K562 (cell line): ENCODE results near the gene HOXD9. TPM values are rescaled to one million over a fixed set of nuclear protein-coding genes. Genes with fewer than 3 reads are reported as not detected.

Experiments used
- ATAC-seq: fragments of 200-7000 bp; cut with Tn5 transposase; 3 replicates; pipeline ENCODE4 v1.9.1; 2020; ENCODE audit warnings: moderate library complexity
- BruUV-seq: library from RNA; stranded (reverse); fragments of 400-500 nt; replicated peaks from 2 replicates; lab custom pipeline; 2021; lab: Mats Ljungman, UMichigan
- CTCF ChIA-PET: fragments of 300-600 bp; formaldehyde crosslinking; extraction: SDS; loops from one replicate; lab custom pipeline; 2021; ENCODE audit warnings: low intra/inter-chr PET ratio; lab: Yijun Ruan, JAX
- POLR2A ChIA-PET: fragments of 300-600, 350-650 bp; sonication (Branson Sonifier 250); formaldehyde crosslinking; extraction: SDS; loops from one replicate; lab custom pipeline; 2021; ENCODE audit warnings: antibody characterized with exemption, inconsistent platforms; lab: Yijun Ruan, JAX
- DNase-seq, 4 experiments: peaks; one replicate each; pipeline versions ENCODE4 v3.0.0 to v3.0.0-alpha.2; 2011 to 2018; ENCODE audit warnings: low spot score in 3 of 4, mixed read lengths in 3 of 4; ENCODE audit errors: extremely low read depth in 1 of 4
- FAIRE-seq: peaks from 2 replicates; lab custom pipeline; 2011; peaks lifted over from hg19 to GRCh38; lab: Jason Lieb, UNC
- H2AFZ ChIP-seq: 2 replicates; pipeline ENCODE4 v1.6.0; 2011; ENCODE audit warnings: low read depth, low read length, control low read depth, inconsistent platforms
- H3K27ac ChIP-seq: fragments of 200-600 bp; 3 replicates; pipeline ENCODE4 v1.8.0; 2011; ENCODE audit warnings: low read depth, mild to moderate bottlenecking, control low read depth, inconsistent platforms, low read length, moderate library complexity, mixed read lengths; ENCODE audit errors: extremely low read depth
- H3K27me3 ChIP-seq, 2 experiments: fragments of 300-600 bp in 1 of 2; 2 replicates in 1 of 2; 3 replicates in 1 of 2; pipeline versions ENCODE4 v1.6.0 to v1.8.0; 2011; ENCODE audit warnings: inconsistent platforms in 2 of 2, low read length in 2 of 2, mild to moderate bottlenecking in 1 of 2, mixed read lengths in 1 of 2, moderate library complexity in 1 of 2; ENCODE audit not compliant: control insufficient read depth in 2 of 2, insufficient read depth in 2 of 2
- H3K36me3 ChIP-seq: fragments of 300-600 bp; 3 replicates; pipeline ENCODE4 v1.8.0; 2011; ENCODE audit warnings: mild to moderate bottlenecking, low read length, inconsistent platforms; ENCODE audit not compliant: control insufficient read depth, insufficient read depth
- H3K4me1 ChIP-seq, 2 experiments: fragments of 200-600 bp in 1 of 2; replicated peaks in 1 of 2; 2 replicates in 1 of 2; 3 replicates in 1 of 2; pipeline versions ENCODE4 v1.5.1 to v1.8.0; 2011; ENCODE audit warnings: inconsistent platforms in 2 of 2, low read length in 2 of 2, mild to moderate bottlenecking in 1 of 2, mixed read lengths in 1 of 2, moderate library complexity in 1 of 2; ENCODE audit not compliant: control insufficient read depth in 2 of 2, insufficient read depth in 2 of 2
- H3K4me2 ChIP-seq: 2 replicates; pipeline ENCODE4 v1.6.1; 2011; ENCODE audit warnings: low read length, control low read depth, inconsistent platforms, mixed read lengths; ENCODE audit not compliant: insufficient read depth
- H3K4me3 ChIP-seq: fragments of 200-600 bp; sonication (generic), shearing (Covaris generic); 2 replicates; pipeline ENCODE4 v1.5.1; 2016; ENCODE audit warnings: control low read depth, inconsistent platforms
- H3K79me2 ChIP-seq: fragments of 200-600 bp; 3 replicates; pipeline ENCODE4 v1.8.0; 2011; ENCODE audit warnings: low read length, inconsistent platforms; ENCODE audit not compliant: control insufficient read depth, insufficient read depth
- H3K9ac ChIP-seq, 2 experiments: 2 replicates each; pipeline versions ENCODE4 v1.6.0 to v1.6.1; 2011; ENCODE audit warnings: low read depth in 2 of 2, low read length in 2 of 2, control low read depth in 1 of 2, inconsistent platforms in 1 of 2, mild to moderate bottlenecking in 1 of 2, mixed read lengths in 1 of 2; ENCODE audit not compliant: insufficient read depth in 1 of 2
- H3K9me1 ChIP-seq: one replicate; pipeline ENCODE4 v1.6.0; 2011; ENCODE audit warnings: inconsistent platforms, mild to moderate bottlenecking, low read length, moderate library complexity; ENCODE audit not compliant: control insufficient read depth, insufficient read depth
- H3K9me3 ChIP-seq: replicated peaks from 2 replicates; pipeline ENCODE4 v1.5.1; 2011; ENCODE audit warnings: low read depth, low read length, inconsistent platforms; ENCODE audit not compliant: control insufficient read depth, insufficient read depth
- H4K20me1 ChIP-seq: replicated peaks from 2 replicates; pipeline ENCODE4 v1.6.1; 2011; ENCODE audit warnings: low read length, inconsistent platforms, mixed read lengths; ENCODE audit not compliant: control insufficient read depth, insufficient read depth
- BHLHE40 ChIP-seq: IDR thresholded peaks from 2 replicates; pipeline ENCODE4 v1.6.1; 2011; ENCODE audit warnings: low read length, improper control_type of control experiment
- BMI1 ChIP-seq: fragments of 150-350 bp; IDR thresholded peaks from 2 replicates; pipeline ENCODE4 v1.6.1; 2014; ENCODE audit warnings: low read length
- BRCA1 ChIP-seq, 2 experiments: fragments of 450-650 bp in 1 of 2; sonication (generic) in 1 of 2; formaldehyde crosslinking in 1 of 2; IDR thresholded peaks; 2 replicates each; pipeline versions ENCODE4 v1.5.0 to v1.6.1; 2017 to 2020; ENCODE audit warnings: mild to moderate bottlenecking in 1 of 2, missing genetic modification reagents in 1 of 2
- CC2D1A ChIP-seq: fragments of 450-650 bp; IDR thresholded peaks from 2 replicates; pipeline ENCODE4 v1.6.1; 2017; ENCODE audit warnings: mild to moderate bottlenecking
- EGR1 ChIP-seq: fragments of 450-650 bp; conservative IDR thresholded peaks from 2 replicates; pipeline ENCODE4 v1.6.1; 2017; ENCODE audit warnings: mild to moderate bottlenecking
- IRF1 ChIP-seq: sonication (generic); formaldehyde crosslinking; IDR thresholded peaks from 2 replicates; pipeline ENCODE4 v1.8.0; 2022; ENCODE audit warnings: missing genetic modification reagents, mild to moderate bottlenecking, borderline replicate concordance
- NCOR1 ChIP-seq: fragments of 450-650 bp; IDR thresholded peaks from 2 replicates; pipeline ENCODE4 v1.6.1; 2016; ENCODE audit warnings: mild to moderate bottlenecking, moderate library complexity
- OTX1 ChIP-seq: fragments of 450-650 bp; formaldehyde crosslinking; IDR thresholded peaks from 2 replicates; pipeline ENCODE4 v1.4.0; 2022; ENCODE audit warnings: mild to moderate bottlenecking
- PRMT5 ChIP-seq: sonication (generic); formaldehyde crosslinking; IDR thresholded peaks from 2 replicates; pipeline ENCODE4 v1.5.0; 2020; ENCODE audit warnings: missing genetic modification reagents
- RNF2 ChIP-seq: sonication (generic); IDR thresholded peaks from 2 replicates; pipeline ENCODE4 v1.6.1; 2016
- SMARCA4 ChIP-seq: fragments of 450-650 bp; IDR thresholded peaks from 2 replicates; pipeline ENCODE4 v1.6.1; 2016
- SREBF2 ChIP-seq: sonication (generic); formaldehyde crosslinking; IDR thresholded peaks from 2 replicates; pipeline ENCODE4 v1.4.0; 2020; ENCODE audit warnings: mild to moderate bottlenecking, missing genetic modification reagents
- STAT5B ChIP-seq: fragments of 250-450 bp; sonication (Bioruptor Pico); IDR thresholded peaks from 2 replicates; pipeline ENCODE4 v1.8.0; 2021; ENCODE audit warnings: mild to moderate bottlenecking, inconsistent platforms
- TAF1 ChIP-seq: IDR thresholded peaks from 2 replicates; pipeline ENCODE4 v1.6.1; 2011; ENCODE audit warnings: mild to moderate bottlenecking, low read length, moderate library complexity; ENCODE audit not compliant: insufficient read depth, control insufficient read depth, severe bottlenecking; ENCODE audit errors: extremely low read depth
- TGIF2 ChIP-seq: sonication (generic); formaldehyde crosslinking; IDR thresholded peaks from 2 replicates; pipeline ENCODE4 v1.8.1; 2022; ENCODE audit warnings: mild to moderate bottlenecking, missing genetic modification reagents, moderate library complexity
- ZNF146 ChIP-seq: IDR thresholded peaks from one replicate; pipeline ENCODE4 v1.6.1; 2018; ENCODE audit warnings: missing compliant biosample characterization; ENCODE audit not compliant: unreplicated experiment
- ZNF165 ChIP-seq: fragments of 250-450 bp; sonication (Bioruptor Pico); IDR thresholded peaks from 2 replicates; pipeline ENCODE4 v1.4.0; 2020; ENCODE audit warnings: borderline replicate concordance
- ZNF408 ChIP-seq: fragments of 250-450 bp; sonication (Bioruptor Pico); IDR thresholded peaks from 2 replicates; pipeline ENCODE4 v1.4.0; 2020; ENCODE audit warnings: low read depth, mild to moderate bottlenecking, moderate library complexity
- ZNF512 ChIP-seq: IDR thresholded peaks from 2 replicates; pipeline ENCODE4 v1.6.1; 2016; ENCODE audit warnings: missing genetic modification characterization, missing compliant biosample characterization
- ZNF668 ChIP-seq: fragments of 250-450 bp; sonication (Bioruptor Pico); IDR thresholded peaks from 2 replicates; pipeline ENCODE4 v1.8.0; 2022; ENCODE audit warnings: mild to moderate bottlenecking, inconsistent platforms
- ZNF699 ChIP-seq: fragments of 250-450 bp; sonication (Bioruptor Pico); IDR thresholded peaks from 2 replicates; pipeline ENCODE4 v1.8.0; 2021; ENCODE audit warnings: mild to moderate bottlenecking, moderate library complexity; ENCODE audit not compliant: insufficient replicate concordance
- WGBS: fragments of 100-300 bp; shearing (Covaris generic); methylation state at CpG from one replicate; pipeline ENCODE4 v1.1.6; 2016; ENCODE audit warnings: low coverage, mixed read lengths; ENCODE audit not compliant: insufficient coverage; ENCODE audit errors: missing lambda C conversion rate; 5-methylcytosine and 5-hydroxymethylcytosine counted together
- in situ Hi-C: fragments of 300-500 bp; cut with MboI; formaldehyde crosslinking; loops from 4 replicates; pipeline ENCODE4 v1.15.0; 2018; ENCODE audit warnings: inconsistent platforms, mixed read lengths
- intact Hi-C: fragments of 100-400 bp; cut with micrococcal nuclease; formaldehyde crosslinking; loops from 2 replicates; pipeline ENCODE4 v1.14.2; 2022
- polyA plus RNA-seq, 8 experiments: library from polyadenylated mRNA; depleted of rRNA in 4 of 8; stranded (reverse) in 5 of 8; unstranded in 3 of 8; fragments of >200 nt; fragmentation: Nextera tagmentation in 2 of 8; fragmentation: Illumina TruSeq in 1 of 8; extraction: Ambion mirVana in 2 of 8; extraction: Trizol in 1 of 8; gene quantifications; 2 replicates each; pipeline versions ENCODE4 v1.2.1 to v1.2.3, GENCODE V29; 2011 to 2014; ENCODE audit warnings: inconsistent platforms in 1 of 8, missing spikeins in 1 of 8
- total RNA-seq, 7 experiments: library from RNA; depleted of rRNA in 6 of 7; stranded (reverse); fragments of >200 nt in 6 of 7; fragmentation: Illumina TruSeq in 2 of 7; extraction: Trizol in 2 of 7; gene quantifications; 2 replicates each; pipeline versions ENCODE4 v1.2.1 to v1.2.3, GENCODE V29; 2011 to 2021; ENCODE audit warnings: low replicate concordance in 1 of 7

Gene HOXD9
- total and polyA plus RNA-seq, 9 of the 15 experiments (the other 6 are each of a cell fraction or from before 2014, with no cell fraction given), result not detected

- no peak for TF ChIP-seq OTX1 (CRISPR knock-in tag)
- peak; percentile 33; the same call in 1 of the 2 replicates for TF ChIP-seq EGR1
- TF ChIP-seq PRMT5 (CRISPR knock-in tag), result no peak
- TF ChIP-seq RNF2, result 0 out of 2 replicates have a peak, but pooled peaks have one; percentile 20
- TF ChIP-seq ZNF668 (CRISPR knock-in tag), result no peak
- TF ChIP-seq ZNF408 (CRISPR knock-in tag), result no peak
- no peak for TF ChIP-seq BHLHE40
- no peak for TF ChIP-seq BMI1
- TF ChIP-seq, all 486 proteins: peak for 3
These were observed 37.9 kb upstream of the HOXD9 start (continued) for GRCh38 chr2:176084611-176085119.

GRCh38 chr2:176085120-176085788, 37.3 kb upstream of the HOXD9 start:
- no peak overlapping the region for H3K27ac ChIP-seq
- no peak overlapping the region for H2AFZ ChIP-seq
- peaks cover 4% of the 10 kb centered on the region; the same call in 1 of the 2 replicates for H4K20me1 ChIP-seq
- H3K9ac ChIP-seq, result no peak overlapping the region
- peaks cover 10% of the 10 kb centered on the region for H3K9me3 ChIP-seq
- peaks cover 59 to 90% of the 10 kb centered on the region in 2 experiments for H3K27me3 ChIP-seq
- no peaks in the 10 kb centered on the region for H3K9me1 ChIP-seq
- intact Hi-C loops, result no loop called here
- H3K36me3 ChIP-seq, result no peaks in the 10 kb centered on the region
- POLR2A ChIA-PET, result interaction anchor here (0.6 to 0.7 kb wide), 2 partner anchors 380 to 546 kb away, joined by 3 read pairs; no protein-coding TSS in a partner anchor
- no peak overlapping the region for H3K4me3 ChIP-seq
- no peak overlapping the region for H3K4me2 ChIP-seq
- in situ Hi-C loops, result loop anchor here (10.0 to 25.0 kb wide), 2 partner anchors 660 to 1048 kb away; no protein-coding TSS in a partner anchor
- H3K4me1 ChIP-seq, result peaks cover 0 to 35% of the 10 kb centered on the region in 2 experiments; a peak in 2 of 5 replicates
- ATAC-seq (no peak), DNase-seq (no peak), FAIRE-seq (no peak)
- no peaks in the 10 kb centered on the region for H3K79me2 ChIP-seq
- 16% methylated on average over 35 of the region's 40 CpGs for WGBS
- CTCF ChIA-PET, result interaction anchor here (0.7 to 3.5 kb wide), 3 partner anchors 120 to 1050 kb away, joined by 3 to 14 read pairs (median 4); no protein-coding TSS in a partner anchor
- no TSS peak for BruUV-seq
- TF ChIP-seq ZNF146 (CRISPR knock-in tag) (no peak), ZNF165 (no peak), ZNF512 (tag) (no peak), IRF1 (CRISPR knock-in tag) (no peak), ZNF699 (CRISPR knock-in tag) (no peak), SMARCA4 (no peak), TGIF2 (CRISPR knock-in tag) (no peak), SREBF2 (no peak), TAF1 (no peak), CC2D1A (no peak), BRCA1 (IDR thresholded peaks at IDR 0.05) (no peak), BRCA1 (CRISPR knock-in tag; IDR thresholded peaks at IDR 0.05) (no peak), STAT5B (CRISPR knock-in tag) (no peak), NCOR1 (no peak)
